NCI-H187 treated with DMSO at 0.1 percent for 48 hours (cell line): Measurements from ENCODE around the gene ARAF.
"Not testable (repeated sequence)": the region's sequence is repeated elsewhere in the genome, so short reads cannot be mapped to it uniquely, and the experiment has no call there.

Experiments
- DNase-seq: peaks from one replicate; lab custom pipeline; 2025; lab: John Stamatoyannopoulos, UW

Gene ARAF

DNA sequence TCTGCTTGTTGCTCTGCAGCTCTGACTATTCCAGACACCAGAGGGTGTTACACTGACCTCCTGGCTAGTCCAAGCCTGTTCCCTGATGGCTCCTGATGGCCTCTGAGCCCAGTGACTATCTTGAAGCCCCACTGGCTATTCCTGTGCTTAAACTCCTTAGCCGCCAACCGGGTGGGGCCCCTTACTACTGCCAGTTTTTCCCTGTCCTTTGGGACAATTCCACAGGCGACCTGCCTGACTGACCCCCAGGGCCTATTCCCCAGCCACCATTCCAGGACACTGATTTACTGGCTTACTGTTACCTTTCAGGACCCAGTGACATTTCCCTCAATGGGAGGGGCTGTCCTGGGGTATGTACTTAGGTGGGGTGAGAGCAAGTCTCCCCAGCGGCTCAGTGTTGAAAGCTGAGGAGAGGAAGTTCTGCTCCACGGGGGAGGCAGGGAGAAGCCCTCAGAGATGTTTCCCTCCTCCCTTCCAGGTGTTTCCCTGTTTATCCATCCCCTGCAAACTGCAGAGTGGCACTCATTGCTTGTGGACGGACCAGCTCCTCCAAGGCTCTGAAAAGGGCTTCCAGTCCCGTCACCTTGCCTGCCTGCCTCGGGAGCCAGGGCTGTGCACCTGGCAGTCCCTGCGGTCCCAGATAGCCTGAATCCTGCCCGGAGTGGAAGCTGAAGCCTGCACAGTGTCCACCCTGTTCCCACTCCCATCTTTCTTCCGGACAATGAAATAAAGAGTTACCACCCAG lies 25.2 kb downstream of the ARAF start:
- no peak for DNase-seq

DNA sequence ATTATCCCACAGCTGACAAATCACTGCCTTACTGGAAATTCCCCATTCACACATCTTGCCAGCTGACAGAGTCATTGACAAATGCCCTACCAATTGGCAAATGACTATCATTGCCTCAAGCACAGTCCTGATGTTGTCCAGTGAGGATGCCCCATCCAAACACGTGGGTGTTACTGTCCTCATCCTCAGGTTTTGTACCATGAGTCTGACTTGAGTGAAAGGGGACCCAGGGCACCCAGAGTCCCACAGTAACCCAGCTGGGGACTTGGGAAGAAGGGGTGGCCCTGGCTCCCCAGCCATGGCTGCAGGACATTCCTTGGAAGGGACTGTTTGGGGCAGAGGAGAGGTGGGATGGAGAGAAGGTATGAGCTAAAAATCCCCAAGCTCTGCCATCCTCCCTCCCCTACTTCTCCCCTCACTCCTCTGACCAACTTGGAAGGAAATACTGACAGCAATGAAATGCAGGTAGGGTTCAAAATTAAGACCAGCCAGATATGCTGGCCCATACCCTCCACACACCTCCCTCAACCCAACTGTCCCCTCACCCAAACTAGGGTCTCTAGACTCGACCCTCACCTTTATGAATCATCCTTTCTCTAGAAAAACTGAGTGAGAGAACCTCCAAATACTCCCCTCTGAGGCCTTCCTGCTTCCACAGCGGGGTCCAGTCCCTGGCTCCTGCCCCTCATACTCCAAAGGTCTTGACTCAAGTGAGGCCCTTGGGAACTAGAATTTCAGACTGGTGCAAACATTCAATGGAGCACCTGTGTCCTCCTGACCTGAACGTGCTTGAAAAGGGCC lies 26.3 kb downstream of the ARAF start:
- DNase-seq: no peak

GRCh38 chrX:47587906-47588735 lies 27.1 kb downstream of the ARAF start:
- DNase-seq: no peak

GRCh38 chrX:47590984-47591383 lies 30.0 kb downstream of the ARAF start:
- DNase-seq: no peak

- DNase-seq: no peak
Measured at GRCh38 chrX:47593522-47593921, 32.5 kb downstream of the ARAF start.

DNA sequence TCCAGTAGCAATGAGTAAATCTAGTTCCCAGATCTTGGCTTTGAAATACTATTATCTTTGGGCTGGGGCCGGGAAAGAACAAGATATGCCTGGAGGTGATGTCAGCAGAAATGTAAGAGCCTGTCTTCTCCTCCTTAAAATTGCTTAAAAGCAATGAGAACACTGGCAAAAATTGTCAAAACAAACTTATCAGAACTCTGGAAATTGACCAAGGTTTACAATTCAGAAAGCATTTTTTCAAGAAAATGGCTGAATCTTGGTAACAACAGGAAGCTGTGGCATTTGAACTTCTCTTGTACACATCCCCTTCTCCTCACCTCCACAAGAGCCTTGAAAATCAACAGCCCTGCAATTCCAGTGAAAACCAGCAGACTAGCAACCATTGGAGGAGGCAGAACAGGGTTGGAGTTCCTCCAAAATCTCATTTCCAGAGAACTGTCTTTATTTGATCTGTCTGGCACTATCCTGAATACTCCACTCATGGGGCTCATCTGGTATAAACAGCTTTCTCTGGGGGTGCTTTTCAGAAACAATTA lies 34.8 kb downstream of the ARAF start:
- no peak for DNase-seq

- no peak for DNase-seq
Measured at GRCh38 chrX:47596256-47596655, 35.3 kb downstream of the ARAF start.

- DNase-seq: no peak
Measured at GRCh38 chrX:47597222-47597621, 36.2 kb downstream of the ARAF start.

DNA sequence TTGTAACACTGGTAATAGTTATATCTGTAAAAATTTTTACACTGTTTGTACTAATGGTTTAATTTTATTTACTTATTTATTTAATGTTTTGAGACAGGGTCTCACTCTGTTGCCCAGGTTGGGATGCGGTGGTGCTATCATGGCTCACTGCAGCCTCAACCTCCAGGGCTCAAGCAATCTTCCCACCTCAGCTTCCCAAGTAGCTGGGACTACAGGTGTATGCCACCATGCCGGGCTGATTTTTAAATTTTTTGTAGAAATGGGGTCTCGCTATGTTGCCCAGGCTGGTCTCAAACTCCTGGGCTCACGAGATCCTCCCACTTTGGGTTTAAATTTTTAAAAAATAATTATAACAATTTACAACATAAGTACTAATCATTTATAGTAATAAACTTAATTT lies 42.1 kb downstream of the ARAF start:
- not testable (repeated sequence) for DNase-seq

DNA sequence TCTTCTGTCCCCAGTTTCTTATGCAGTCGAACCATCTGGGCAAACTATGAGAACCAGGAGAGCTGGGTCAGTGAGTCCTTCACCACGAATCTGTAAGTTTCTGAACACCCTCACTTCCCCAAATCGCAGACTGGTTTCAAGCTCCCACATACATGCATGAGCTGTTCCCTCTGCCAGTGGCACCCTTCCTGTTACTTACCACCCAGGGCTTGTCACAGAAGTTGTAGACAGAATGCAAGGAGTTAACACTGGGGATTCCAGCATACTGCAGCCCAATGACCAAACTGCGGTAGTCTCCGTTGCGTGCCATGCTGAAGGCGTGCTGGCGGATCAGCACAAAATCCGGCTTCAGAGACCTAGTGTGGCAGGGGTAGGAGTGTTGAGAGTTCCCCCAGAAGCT lies 44.0 kb downstream of the ARAF start:
- no peak for DNase-seq

GRCh38 chrX:47607091-47607490 lies 46.1 kb downstream of the ARAF start:
- no peak for DNase-seq

DNA sequence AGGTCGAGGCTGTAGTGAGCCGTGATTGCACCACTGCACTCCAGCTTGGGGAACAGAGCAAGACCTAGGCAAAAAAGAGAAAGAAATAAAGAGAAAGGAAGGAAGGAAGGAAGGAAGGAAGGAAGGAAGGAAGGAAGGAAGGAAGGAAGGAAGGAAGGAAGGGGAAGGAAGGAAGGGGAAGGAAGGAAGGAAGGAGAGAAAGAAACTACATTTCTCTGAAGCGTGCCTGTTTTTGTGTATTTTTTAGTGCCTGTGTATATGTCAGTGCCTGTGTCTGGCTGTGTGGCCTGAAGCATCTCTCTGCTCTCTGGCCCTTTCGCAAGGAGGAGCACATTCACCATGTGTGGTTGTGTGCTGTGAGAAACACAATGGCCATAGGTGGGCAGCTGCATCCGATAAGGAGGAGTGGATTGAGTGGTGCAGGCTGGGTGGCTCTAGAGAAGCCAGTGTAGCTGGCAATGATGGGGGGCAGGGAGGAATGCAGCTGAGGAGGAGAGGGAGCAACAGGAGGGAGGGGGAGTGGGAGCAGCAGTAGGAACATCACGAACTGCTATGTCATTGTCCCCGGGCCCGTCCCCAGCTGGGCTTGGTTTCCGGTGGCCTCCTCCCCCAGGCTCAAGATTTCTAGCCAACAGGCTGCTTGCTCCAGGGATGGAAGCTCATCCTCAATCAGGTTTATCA lies 47.3 kb downstream of the ARAF start:
- no peak for DNase-seq

GRCh38 chrX:47610511-47610910 lies 49.5 kb downstream of the ARAF start:
- DNase-seq: no peak

GRCh38 chrX:47611489-47611888 lies 50.5 kb downstream of the ARAF start:
- no peak for DNase-seq

DNA sequence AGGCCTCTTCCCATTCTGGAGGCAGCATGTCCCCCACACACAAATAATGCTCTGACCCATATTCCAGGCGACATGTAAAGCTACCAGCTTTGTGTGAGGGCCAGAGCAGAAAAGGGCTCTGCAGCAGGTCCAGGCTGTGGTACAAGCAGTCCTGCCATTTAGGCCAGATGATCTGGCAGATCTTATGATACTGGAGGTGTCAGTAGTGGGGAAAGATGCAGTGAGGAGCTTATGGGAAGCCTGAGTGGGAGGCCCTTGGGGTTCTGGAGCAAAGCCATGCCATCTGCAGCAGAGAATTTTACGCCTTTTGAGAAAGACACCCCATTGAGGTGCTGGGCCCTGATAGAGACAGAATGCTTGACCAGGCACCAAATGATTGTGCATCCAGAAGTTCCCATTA lies 50.9 kb downstream of the ARAF start:
- no peak for DNase-seq

DNA sequence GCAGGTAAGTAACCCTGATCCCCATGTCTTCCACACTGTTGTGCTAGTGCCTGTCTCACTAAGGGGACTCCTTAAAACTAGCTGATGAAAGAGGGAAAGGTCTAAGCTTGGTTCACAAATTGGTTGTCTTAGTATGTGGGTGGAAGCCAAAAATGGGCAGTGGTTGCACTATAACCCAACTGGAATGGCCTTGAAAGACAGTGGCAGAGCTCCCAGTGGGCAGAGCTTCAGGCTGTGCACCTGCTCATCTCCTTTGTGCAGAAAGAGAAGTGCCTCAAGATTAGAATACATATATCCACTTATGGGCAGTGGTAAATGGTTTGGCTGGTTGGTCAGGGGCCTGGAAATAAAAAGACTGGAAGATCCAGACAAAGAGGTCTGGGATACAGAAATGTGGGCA lies 51.4 kb downstream of the ARAF start:
- DNase-seq: no peak

DNA sequence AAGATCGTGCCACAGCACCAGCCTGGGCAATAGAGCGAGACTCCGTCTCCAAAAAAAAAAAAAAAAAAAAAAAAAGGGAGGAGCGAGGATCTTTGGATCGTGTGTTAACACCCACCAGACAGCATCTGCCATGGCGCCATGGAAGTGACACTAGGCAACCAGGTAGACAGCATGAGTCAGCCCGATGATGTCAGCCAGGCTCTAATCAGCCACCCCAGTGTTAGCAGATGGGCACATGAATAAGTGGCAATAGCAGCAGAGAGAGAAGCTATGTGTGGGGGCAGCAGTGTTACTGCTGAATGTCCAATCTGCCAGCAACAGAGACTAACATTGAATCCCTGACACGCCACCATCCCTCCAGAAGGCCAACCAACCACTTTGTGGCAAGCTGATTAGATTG lies 52.1 kb downstream of the ARAF start:
- DNase-seq: no peak

DNA sequence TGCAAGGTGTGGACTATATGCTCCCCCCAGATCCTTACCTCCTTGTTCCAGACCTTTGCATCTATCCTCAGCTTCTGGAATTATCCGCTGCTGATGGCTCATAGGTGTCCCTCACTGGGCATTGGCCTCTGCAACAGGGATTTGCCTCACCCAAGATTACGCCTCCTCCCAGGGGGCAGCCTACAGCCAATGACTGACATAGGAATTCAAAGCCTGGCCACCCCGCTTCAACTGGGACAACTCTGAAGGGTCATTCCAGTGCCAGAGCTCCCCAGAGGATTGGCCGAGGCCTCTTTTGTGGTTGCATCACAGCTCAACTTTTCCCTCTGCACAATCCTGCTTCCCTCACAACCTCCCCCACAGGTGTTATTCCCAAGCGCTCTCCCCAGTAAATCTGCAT lies 53.6 kb downstream of the ARAF start:
- DNase-seq: no peak

- DNase-seq: no peak
Measured at GRCh38 chrX:47618923-47619485, 58.0 kb downstream of the ARAF start.

DNA sequence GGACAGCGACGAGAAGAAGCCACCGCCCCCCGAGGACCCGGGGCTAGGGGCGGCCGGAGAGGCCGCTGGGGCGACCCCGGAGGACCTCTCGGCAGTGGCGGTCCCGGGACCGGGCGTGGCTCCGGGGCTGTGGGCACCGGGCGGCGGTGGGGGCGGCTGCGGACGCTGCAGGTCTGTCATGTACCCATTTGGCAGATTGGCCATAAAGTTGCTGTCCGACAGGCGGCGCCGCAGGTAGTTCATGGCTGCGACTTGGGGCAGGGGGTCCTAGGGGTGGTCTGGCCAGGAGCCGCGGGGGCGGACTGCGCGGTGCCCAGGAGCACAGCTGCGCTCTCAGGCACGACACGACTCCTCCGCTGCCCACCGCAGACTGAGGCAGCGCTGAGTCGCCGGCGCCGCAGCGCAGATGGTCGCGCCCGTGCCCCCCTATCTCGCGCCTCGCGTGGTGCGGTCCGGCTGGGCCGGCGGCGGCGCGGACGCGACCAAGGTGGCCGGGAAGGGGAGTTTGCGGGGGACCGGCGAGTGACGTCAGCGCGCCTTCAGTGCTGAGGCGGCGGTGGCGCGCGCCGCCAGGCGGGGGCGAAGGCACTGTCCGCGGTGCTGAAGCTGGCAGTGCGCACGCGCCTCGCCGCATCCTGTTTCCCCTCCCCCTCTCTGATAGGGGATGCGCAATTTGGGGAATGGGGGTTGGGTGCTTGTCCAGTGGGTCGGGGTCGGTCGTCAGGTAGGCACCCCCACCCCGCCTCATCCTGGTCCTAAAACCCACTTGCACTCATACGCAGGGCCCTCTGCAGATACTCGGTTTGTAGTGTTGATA lies 58.7 kb downstream of the ARAF start, which contains the start of gene SYN1:
SYN1 (minus strand) TSS at position 372 of the 817 bp plus-strand sequence; CDS start at position 243, 129 bp downstream.
- DNase-seq: no peak
